ENCODE results near the gene EME2.

EME2 gene

GRCh38 chr16:1763521-1764511 lies 8.8 kb upstream of the EME2 start:
- TF ChIP-seq TCF4 (CRISPR knock-in tag; IDR thresholded peaks at IDR 0.05; ENCODE audit: borderline replicate concordance) (no peak), CREB5 (CRISPR knock-in tag; IDR thresholded peaks at IDR 0.05; ENCODE audit: low read depth) (no peak), ZNF70 (CRISPR knock-in tag; IDR thresholded peaks at IDR 0.05) (no peak), ZNF565 (CRISPR knock-in tag; conservative IDR thresholded peaks at IDR 0.05; ENCODE audit: low read depth) (no peak), BACH2 (CRISPR knock-in tag; IDR thresholded peaks at IDR 0.05; ENCODE audit: borderline replicate concordance) (no peak), PPARA (CRISPR knock-in tag; IDR thresholded peaks at IDR 0.05; ENCODE audit: borderline replicate concordance) (no peak), ISL1 (CRISPR knock-in tag; IDR thresholded peaks at IDR 0.05) (no peak), ZFP3 (CRISPR knock-in tag; IDR thresholded peaks at IDR 0.05) (no peak), OSR1 (CRISPR knock-in tag; IDR thresholded peaks at IDR 0.05) (no peak), ZNF8 (CRISPR knock-in tag; IDR thresholded peaks at IDR 0.05) (no peak), CSDC2 (CRISPR knock-in tag; IDR thresholded peaks at IDR 0.05) (no peak), SNAI2 (CRISPR knock-in tag; IDR thresholded peaks at IDR 0.05) (no peak), POU6F1 (CRISPR knock-in tag; IDR thresholded peaks at IDR 0.05; ENCODE audit: borderline replicate concordance, low read depth) (no peak), TOX (CRISPR knock-in tag; IDR thresholded peaks at IDR 0.05; ENCODE audit: borderline replicate concordance) (no peak), RARB (CRISPR knock-in tag; IDR thresholded peaks at IDR 0.05) (no peak), ZC3H10 (CRISPR knock-in tag; IDR thresholded peaks at IDR 0.05) (no peak), ESRRG (CRISPR knock-in tag; IDR thresholded peaks at IDR 0.05) (no peak), TSHZ2 (CRISPR knock-in tag; IDR thresholded peaks at IDR 0.05) (no peak)
- ATAC-seq, result no peak

GRCh38 chr16:1764971-1765370 lies 7.6 kb upstream of the EME2 start:
- no peak for ATAC-seq
- TF ChIP-seq GLIS3 (CRISPR knock-in tag; IDR thresholded peaks at IDR 0.05), result no peak
- no peak for TF ChIP-seq TSHZ2 (CRISPR knock-in tag; IDR thresholded peaks at IDR 0.05)
- TF ChIP-seq ESRRG (CRISPR knock-in tag; IDR thresholded peaks at IDR 0.05), result no peak
- no peak for TF ChIP-seq PATZ1 (CRISPR knock-in tag; IDR thresholded peaks at IDR 0.05; ENCODE audit: borderline replicate concordance)
- TF ChIP-seq ZNF565 (CRISPR knock-in tag; conservative IDR thresholded peaks at IDR 0.05; ENCODE audit: low read depth), result no peak
- TF ChIP-seq ZNF70 (CRISPR knock-in tag; IDR thresholded peaks at IDR 0.05), result no peak
- no peak for TF ChIP-seq OSR1 (CRISPR knock-in tag; IDR thresholded peaks at IDR 0.05)
- TF ChIP-seq POU6F1 (CRISPR knock-in tag; IDR thresholded peaks at IDR 0.05; ENCODE audit: borderline replicate concordance, low read depth), result no peak
- TF ChIP-seq ZFP30 (CRISPR knock-in tag; IDR thresholded peaks at IDR 0.05), result no peak

Measured in SK-N-SH treated with all-trans-retinoic acid at 6 μM for 48 hours (cell line).